Hepatocyte (in vitro differentiated cells): ENCODE results near the gene USP47. TPM values are rescaled to one million over a fixed set of nuclear protein-coding genes. Genes with fewer than 3 reads are reported as not detected.

Experiments
- DNase-seq: peaks from one replicate; pipeline ENCODE4 v3.0.0-alpha.2; 2016; ENCODE audit warnings: low spot score
- H2AFZ ChIP-seq: fragments of 200-600 bp; sonication (generic); 2 replicates; pipeline ENCODE4 v1.6.0; 2016; ENCODE audit warnings: antibody characterized with exemption, mild to moderate bottlenecking
- H3K27ac ChIP-seq: fragments of 200-600 bp; sonication (generic); 2 replicates; pipeline ENCODE4 v1.5.1; 2016; ENCODE audit warnings: mild to moderate bottlenecking
- H3K27me3 ChIP-seq: fragments of 200-600 bp; sonication (generic); 2 replicates; pipeline ENCODE4 v1.6.1; 2016
- H3K36me3 ChIP-seq: fragments of 200-600 bp; sonication (generic); replicated peaks from 2 replicates; pipeline ENCODE4 v1.5.1; 2016; ENCODE audit warnings: low read depth; ENCODE audit not compliant: insufficient read depth
- H3K4me1 ChIP-seq: fragments of 200-600 bp; sonication (generic); 2 replicates; pipeline ENCODE4 v1.5.1; 2016; ENCODE audit warnings: mild to moderate bottlenecking, moderate library complexity; ENCODE audit not compliant: insufficient read depth
- H3K4me2 ChIP-seq: fragments of 200-600 bp; sonication (generic); 2 replicates; pipeline ENCODE4 v1.6.0; 2016
- H3K4me3 ChIP-seq: fragments of 200-600 bp; sonication (generic); 2 replicates; pipeline ENCODE4 v1.5.1; 2016; ENCODE audit warnings: mild to moderate bottlenecking
- H3K79me2 ChIP-seq: fragments of 200-600 bp; sonication (generic); 2 replicates; pipeline ENCODE4 v1.6.0; 2017; ENCODE audit warnings: mild to moderate bottlenecking
- H3K9me2 ChIP-seq: fragments of 200-600 bp; sonication (generic); replicated peaks from 2 replicates; pipeline ENCODE4 v1.6.0; 2017; ENCODE audit warnings: mild to moderate bottlenecking; ENCODE audit not compliant: insufficient read depth
- H3K9me3 ChIP-seq: fragments of 200-600 bp; sonication (generic); 2 replicates; pipeline ENCODE4 v1.5.1; 2016; ENCODE audit warnings: low read depth, mild to moderate bottlenecking
- H4K20me1 ChIP-seq: fragments of 200-600 bp; sonication (generic); 2 replicates; pipeline ENCODE4 v1.6.0; 2016; ENCODE audit warnings: mild to moderate bottlenecking; ENCODE audit not compliant: insufficient read depth, poor library complexity, severe bottlenecking
- EZH2 ChIP-seq: fragments of 200-600 bp; sonication (generic); IDR thresholded peaks from 2 replicates; pipeline ENCODE4 v1.6.1; 2016; ENCODE audit warnings: antibody characterized with exemption, mild to moderate bottlenecking, borderline replicate concordance
- EZH2phosphoT487 ChIP-seq: fragments of 200-600 bp; sonication (generic); IDR thresholded peaks from one replicate; pipeline ENCODE4 v1.6.1; 2018; ENCODE audit warnings: antibody characterized with exemption, mild to moderate bottlenecking, low read depth, moderate library complexity; ENCODE audit not compliant: unreplicated experiment, severe bottlenecking
- WGBS: methylation state at CpG from one replicate; pipeline ENCODE4 v1.1.6; 2016; ENCODE audit warnings: low lambda C conversion rate; ENCODE audit errors: missing lambda C conversion rate; 5-methylcytosine and 5-hydroxymethylcytosine counted together
- polyA plus RNA-seq: library from polyadenylated mRNA; unstranded; fragments of >200 nt; fragmentation: Nextera tagmentation; extraction: Ambion mirVana; gene quantifications from 2 replicates; pipeline ENCODE4 v1.2.1, GENCODE V29; 2016
- total RNA-seq: library from RNA; depleted of rRNA; stranded (reverse); fragments of >200 nt; gene quantifications from 2 replicates; pipeline ENCODE4 v1.2.3, GENCODE V29; 2014
- TF ChIP-seq, protein P1 (sequence below): fragments of 200-600 bp; sonication (generic); IDR thresholded peaks from 2 replicates; pipeline ENCODE4 v1.5.1; 2016; ENCODE audit warnings: antibody characterized with exemption, mild to moderate bottlenecking; ENCODE audit not compliant: poor library complexity

Gene USP47
- total and polyA plus RNA-seq, 2 experiments from 2014 or later = 34.0 to 76.9 TPM

DNA sequence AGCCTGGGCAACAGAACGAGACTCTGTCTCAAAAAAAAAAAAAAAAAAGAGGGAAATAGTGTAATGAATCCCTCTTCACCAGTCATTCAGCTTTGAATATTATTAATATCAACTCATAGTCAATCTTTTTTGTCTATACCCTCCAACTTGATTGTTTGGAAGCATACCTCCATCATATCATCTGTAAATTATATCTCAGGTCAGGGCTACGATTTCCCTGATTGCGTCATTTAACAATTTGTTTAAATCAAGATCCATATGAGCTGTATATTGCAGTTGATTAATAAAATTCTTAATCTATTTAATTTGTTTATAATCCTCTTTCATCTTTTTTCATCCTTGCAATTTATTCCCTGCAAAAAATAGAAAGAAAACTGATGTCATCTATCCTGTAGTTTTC lies 60.2 kb downstream of the USP47 start:
- 99% methylated on average over 3 of the region's 3 CpGs for WGBS
- Histone ChIP-seq H3K9me2 (no peaks in the 10 kb centered on the region), H3K79me2 (no peaks in the 10 kb centered on the region)

DNA sequence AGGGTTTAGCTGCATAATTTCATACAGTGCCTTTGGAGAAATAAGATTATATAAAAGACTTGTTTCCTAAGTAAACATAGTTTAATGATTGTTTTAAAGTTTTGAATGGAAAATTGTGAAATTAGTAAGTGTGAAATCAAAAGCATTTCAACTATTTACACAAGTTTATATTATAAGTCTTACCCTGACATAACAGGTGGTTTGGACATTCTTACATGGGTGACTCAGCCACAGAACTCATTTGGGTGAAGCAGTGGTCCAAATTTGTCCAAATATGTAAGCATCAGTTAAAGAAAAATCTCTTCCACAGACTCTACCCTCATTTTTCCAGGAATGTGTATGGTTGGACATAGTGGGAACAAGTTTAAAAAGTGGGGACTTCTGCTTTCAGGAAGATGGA lies 68.0 kb downstream of the USP47 start:
- Histone ChIP-seq H3K4me3 (no peak overlapping the region), H4K20me1 (no peaks in the 10 kb centered on the region), H3K36me3 (no peaks in the 10 kb centered on the region), H3K27me3 (no peaks in the 10 kb centered on the region), H3K4me2 (no peak overlapping the region), H3K4me1 (no peaks in the 10 kb centered on the region), H3K27ac (no peak overlapping the region), H3K9me3 (peaks cover 4% of the 10 kb centered on the region), H2AFZ (no peak overlapping the region), H3K79me2 (no peaks in the 10 kb centered on the region), H3K9me2 (no peaks in the 10 kb centered on the region)
- no peak for DNase-seq
- TF ChIP-seq, protein P1, sequence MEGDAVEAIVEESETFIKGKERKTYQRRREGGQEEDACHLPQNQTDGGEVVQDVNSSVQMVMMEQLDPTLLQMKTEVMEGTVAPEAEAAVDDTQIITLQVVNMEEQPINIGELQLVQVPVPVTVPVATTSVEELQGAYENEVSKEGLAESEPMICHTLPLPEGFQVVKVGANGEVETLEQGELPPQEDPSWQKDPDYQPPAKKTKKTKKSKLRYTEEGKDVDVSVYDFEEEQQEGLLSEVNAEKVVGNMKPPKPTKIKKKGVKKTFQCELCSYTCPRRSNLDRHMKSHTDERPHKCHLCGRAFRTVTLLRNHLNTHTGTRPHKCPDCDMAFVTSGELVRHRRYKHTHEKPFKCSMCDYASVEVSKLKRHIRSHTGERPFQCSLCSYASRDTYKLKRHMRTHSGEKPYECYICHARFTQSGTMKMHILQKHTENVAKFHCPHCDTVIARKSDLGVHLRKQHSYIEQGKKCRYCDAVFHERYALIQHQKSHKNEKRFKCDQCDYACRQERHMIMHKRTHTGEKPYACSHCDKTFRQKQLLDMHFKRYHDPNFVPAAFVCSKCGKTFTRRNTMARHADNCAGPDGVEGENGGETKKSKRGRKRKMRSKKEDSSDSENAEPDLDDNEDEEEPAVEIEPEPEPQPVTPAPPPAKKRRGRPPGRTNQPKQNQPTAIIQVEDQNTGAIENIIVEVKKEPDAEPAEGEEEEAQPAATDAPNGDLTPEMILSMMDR = no peak
- TF ChIP-seq EZH2phosphoT487 (no peak), EZH2 (no peak)

More for the DNA sequence above, 60.2 kb downstream of the USP47 start:
- Histone ChIP-seq H3K36me3 (no peaks in the 10 kb centered on the region), H3K27me3 (no peaks in the 10 kb centered on the region), H4K20me1 (no peaks in the 10 kb centered on the region), H2AFZ (no peak overlapping the region), H3K4me1 (no peaks in the 10 kb centered on the region), H3K4me2 (no peak overlapping the region), H3K4me3 (no peak overlapping the region), H3K27ac (no peak overlapping the region), H3K9me3 (no peaks in the 10 kb centered on the region)
- DNase-seq = no peak
- no peak for TF ChIP-seq EZH2phosphoT487

DNA sequence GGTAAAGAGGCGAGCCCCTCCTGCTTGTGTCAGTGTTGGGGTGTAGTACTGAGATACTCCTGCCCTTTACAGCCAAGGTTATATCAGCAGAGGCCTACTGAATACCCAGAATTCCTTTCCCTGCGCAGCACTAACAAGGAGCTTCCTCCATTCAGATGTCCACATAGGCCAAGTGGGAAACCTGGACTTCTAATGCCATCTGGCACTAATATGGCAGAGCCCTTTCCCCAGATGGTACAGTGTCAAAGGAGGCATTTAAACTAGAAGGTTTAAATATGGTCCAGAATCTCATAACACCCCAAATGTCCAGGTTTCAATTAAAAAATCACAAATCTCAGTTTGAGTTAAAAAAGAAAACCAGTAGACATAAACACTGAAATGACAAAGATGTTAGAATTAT lies 68.8 kb downstream of the USP47 start:
- H4K20me1 ChIP-seq = no peaks in the 10 kb centered on the region
- H3K9me2 ChIP-seq = no peaks in the 10 kb centered on the region
- H3K27me3 ChIP-seq = no peaks in the 10 kb centered on the region
- no peak for TF ChIP-seq EZH2phosphoT487
- no peak for TF ChIP-seq EZH2
- TF ChIP-seq, protein P1 = no peak
- DNase-seq = no peak
- H3K36me3 ChIP-seq = no peaks in the 10 kb centered on the region
- H3K27ac ChIP-seq = no peak overlapping the region
- H2AFZ ChIP-seq = no peak overlapping the region
- no peak overlapping the region for H3K4me2 ChIP-seq
- no peaks in the 10 kb centered on the region for H3K79me2 ChIP-seq
- no peak overlapping the region for H3K4me3 ChIP-seq
- 100% methylated on average over 2 of the region's 2 CpGs for WGBS
- H3K9me3 ChIP-seq = peaks cover 4% of the 10 kb centered on the region
- H3K4me1 ChIP-seq = no peaks in the 10 kb centered on the region

DNA sequence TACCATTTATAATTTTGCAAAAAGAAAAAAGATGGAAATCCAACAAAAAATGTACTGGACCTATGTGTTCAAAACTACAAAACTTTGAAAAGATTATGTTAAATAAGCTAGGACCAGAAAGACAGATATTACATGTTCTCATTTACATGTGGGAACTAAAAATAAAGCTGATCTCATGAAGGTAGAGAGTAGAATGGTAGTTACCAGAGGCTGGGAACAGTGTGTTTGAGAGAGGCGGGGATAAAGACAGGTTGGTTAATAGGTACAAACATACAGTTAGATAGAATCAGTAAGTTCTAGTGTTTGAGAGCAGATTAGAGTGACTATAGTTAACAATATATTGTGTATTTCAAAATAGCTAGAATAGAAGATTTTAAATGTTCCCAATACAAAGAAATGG lies 71.6 kb downstream of the USP47 start:
- no peaks in the 10 kb centered on the region for H3K27me3 ChIP-seq
- no peak for DNase-seq
- no peak overlapping the region for H2AFZ ChIP-seq
- peaks cover 4% of the 10 kb centered on the region for H3K9me3 ChIP-seq
- H3K36me3 ChIP-seq = no peaks in the 10 kb centered on the region
- TF ChIP-seq, protein P1 = no peak
- TF ChIP-seq EZH2 (no peak), EZH2phosphoT487 (no peak)
- H4K20me1 ChIP-seq = no peaks in the 10 kb centered on the region
- 93% methylated on average over 1 of the region's 1 CpG for WGBS
- H3K27ac ChIP-seq = no peak overlapping the region
- no peaks in the 10 kb centered on the region for H3K9me2 ChIP-seq
- H3K4me2 ChIP-seq = no peak overlapping the region
- no peak overlapping the region for H3K4me3 ChIP-seq
- no peaks in the 10 kb centered on the region for H3K79me2 ChIP-seq
- no peaks in the 10 kb centered on the region for H3K4me1 ChIP-seq
